Astrocyte (in vitro differentiated cells and primary cell): ENCODE data around the gene ARHGAP44. TPM values are rescaled to one million over a fixed set of nuclear protein-coding genes. Genes with fewer than 3 reads are reported as not detected.

Experiments
- DNase-seq: peaks from one replicate; pipeline ENCODE4 v3.0.0-alpha.2; 2010; ENCODE audit warnings: low read depth
- FAIRE-seq: peaks from 2 replicates; lab custom pipeline; 2011; peaks lifted over from hg19 to GRCh38; lab: Jason Lieb, UNC
- H2AFZ ChIP-seq: 2 replicates; pipeline ENCODE4 v1.6.0; 2012; ENCODE audit warnings: low read depth, low read length, inconsistent platforms
- H3K27ac ChIP-seq: 2 replicates; pipeline ENCODE4 v1.5.1; 2011; ENCODE audit warnings: low read depth, low read length, inconsistent platforms
- H3K27me3 ChIP-seq: 2 replicates; pipeline ENCODE4 v1.6.0; 2011; ENCODE audit warnings: low read length, inconsistent platforms; ENCODE audit not compliant: insufficient read depth
- H3K36me3 ChIP-seq: 2 replicates; pipeline ENCODE4 v1.5.1; 2011; ENCODE audit warnings: low read length, inconsistent platforms; ENCODE audit not compliant: insufficient read depth
- H3K4me1 ChIP-seq: 2 replicates; pipeline ENCODE4 v1.5.1; 2011; ENCODE audit warnings: low read length, inconsistent platforms; ENCODE audit not compliant: insufficient read depth
- H3K4me2 ChIP-seq: 2 replicates; pipeline ENCODE4 v1.6.0; 2012; ENCODE audit warnings: low read length, inconsistent platforms
- H3K4me3 ChIP-seq: 2 replicates; pipeline ENCODE4 v1.5.1; 2011; ENCODE audit warnings: low read depth, mild to moderate bottlenecking, low read length, inconsistent platforms; ENCODE audit not compliant: insufficient read depth
- H3K79me2 ChIP-seq: 2 replicates; pipeline ENCODE4 v1.6.0; 2012; ENCODE audit warnings: mild to moderate bottlenecking, low read length, inconsistent platforms; ENCODE audit not compliant: insufficient read depth
- H3K9ac ChIP-seq: 2 replicates; pipeline ENCODE4 v1.6.0; 2012; ENCODE audit warnings: mild to moderate bottlenecking, low read length, inconsistent platforms
- H3K9me3 ChIP-seq: 2 replicates; pipeline ENCODE4 v1.5.1; 2012; ENCODE audit warnings: low read depth, mild to moderate bottlenecking, low read length, inconsistent platforms; ENCODE audit not compliant: insufficient read depth
- H4K20me1 ChIP-seq: 2 replicates; pipeline ENCODE4 v1.6.0; 2012; ENCODE audit warnings: low read length, inconsistent platforms; ENCODE audit not compliant: insufficient read depth
- H3K27ac Mint-ChIP-seq: one replicate; pipeline ENCODE4 v1.8.0; 2021; ENCODE audit warnings: mild to moderate bottlenecking, mixed read lengths; ENCODE audit not compliant: unreplicated experiment
- H3K27me3 Mint-ChIP-seq: one replicate; pipeline ENCODE4 v1.8.0; 2021; ENCODE audit warnings: low read depth, mixed read lengths; ENCODE audit not compliant: unreplicated experiment
- H3K36me3 Mint-ChIP-seq: one replicate; pipeline ENCODE4 v1.8.0; 2021; ENCODE audit warnings: low read depth, mixed read lengths; ENCODE audit not compliant: unreplicated experiment
- H3K4me1 Mint-ChIP-seq: one replicate; pipeline ENCODE4 v1.8.0; 2021; ENCODE audit warnings: low read depth, mixed read lengths; ENCODE audit not compliant: unreplicated experiment
- H3K4me3 Mint-ChIP-seq: one replicate; pipeline ENCODE4 v1.8.0; 2021; ENCODE audit warnings: mild to moderate bottlenecking, moderate library complexity, mixed read lengths; ENCODE audit not compliant: unreplicated experiment
- H3K9me3 Mint-ChIP-seq: one replicate; pipeline ENCODE4 v1.8.0; 2021; ENCODE audit warnings: mild to moderate bottlenecking, mixed read lengths; ENCODE audit not compliant: unreplicated experiment
- CTCF ChIP-seq: IDR thresholded peaks from 2 replicates; pipeline ENCODE4 v1.5.1; 2011; ENCODE audit warnings: low read depth, mild to moderate bottlenecking, inconsistent platforms, low read length, moderate library complexity; ENCODE audit not compliant: insufficient read depth
- EZH2 ChIP-seq: IDR thresholded peaks from 2 replicates; pipeline ENCODE4 v1.6.1; 2012; ENCODE audit warnings: mild to moderate bottlenecking, low read length, inconsistent platforms; ENCODE audit not compliant: insufficient read depth
- total RNA-seq: library from RNA; stranded (reverse); gene quantifications from 2 replicates; pipeline ENCODE4 v1.2.1, GENCODE V29; 2021

ARHGAP44 gene
- total RNA-seq, 1 donor from 2014 or later, result 3.0 TPM

- Mint-ChIP-seq H3K4me3 (no peak overlapping the region), H3K36me3 (no peaks in the 10 kb centered on the region), H3K27me3 (no peaks in the 10 kb centered on the region), H3K4me1 (no peaks in the 10 kb centered on the region), H3K9me3 (no peaks in the 10 kb centered on the region), H3K27ac (no peak overlapping the region)
- no peak for DNase-seq
- no peak for TF ChIP-seq EZH2
- TF ChIP-seq CTCF, result no peak
- no peaks in the 10 kb centered on the region for H3K79me2 ChIP-seq
- H3K4me2 ChIP-seq, result no peak overlapping the region
- H3K27ac ChIP-seq, result no peak overlapping the region
- H3K4me1 ChIP-seq, result no peaks in the 10 kb centered on the region
- no peaks in the 10 kb centered on the region for H3K9me3 ChIP-seq
- no peak overlapping the region for H2AFZ ChIP-seq
- H3K4me3 ChIP-seq, result no peak overlapping the region
- no peaks in the 10 kb centered on the region for H4K20me1 ChIP-seq
- no peaks in the 10 kb centered on the region for H3K36me3 ChIP-seq
- no peak for FAIRE-seq
- H3K27me3 ChIP-seq, result no peaks in the 10 kb centered on the region
- no peak overlapping the region for H3K9ac ChIP-seq
Measured at GRCh38 chr17:12918142-12918541, 128.8 kb downstream of the ARHGAP44 start.

- no peaks in the 10 kb centered on the region for H3K9me3 Mint-ChIP-seq
- H3K9ac ChIP-seq, result no peak overlapping the region
- H3K79me2 ChIP-seq, result no peaks in the 10 kb centered on the region
- H4K20me1 ChIP-seq, result no peaks in the 10 kb centered on the region
- no peak overlapping the region for H3K4me2 ChIP-seq
- no peak for DNase-seq
- H3K36me3 ChIP-seq, result no peaks in the 10 kb centered on the region
- TF ChIP-seq CTCF (no peak), EZH2 (no peak)
- no peaks in the 10 kb centered on the region for H3K27me3 ChIP-seq
- no peak overlapping the region for H3K27ac ChIP-seq
- no peak overlapping the region for H3K4me3 Mint-ChIP-seq
- no peaks in the 10 kb centered on the region for H3K4me1 Mint-ChIP-seq
- FAIRE-seq, result no peak
- H3K36me3 Mint-ChIP-seq, result no peaks in the 10 kb centered on the region
- H3K4me1 ChIP-seq, result no peaks in the 10 kb centered on the region
- H3K4me3 ChIP-seq, result no peak overlapping the region
- no peak overlapping the region for H2AFZ ChIP-seq
- no peak overlapping the region for H3K27ac Mint-ChIP-seq
- H3K27me3 Mint-ChIP-seq, result no peaks in the 10 kb centered on the region
- no peaks in the 10 kb centered on the region for H3K9me3 ChIP-seq
Measured at GRCh38 chr17:12922120-12922519, 132.8 kb downstream of the ARHGAP44 start.

GRCh38 chr17:12924614-12925013, 135.3 kb downstream of the ARHGAP44 start:
- H3K36me3 Mint-ChIP-seq, result no peaks in the 10 kb centered on the region
- FAIRE-seq, result no peak

More at GRCh38 chr17:12924614-12925013, 135.3 kb downstream of the ARHGAP44 start:
- H3K27me3 Mint-ChIP-seq, result no peaks in the 10 kb centered on the region
- no peaks in the 10 kb centered on the region for H3K36me3 ChIP-seq
- TF ChIP-seq EZH2 (no peak), CTCF (no peak)
- H3K9me3 Mint-ChIP-seq, result no peaks in the 10 kb centered on the region
- no peak overlapping the region for H3K27ac Mint-ChIP-seq
- H3K4me3 Mint-ChIP-seq, result no peak overlapping the region
- no peak overlapping the region for H3K9ac ChIP-seq
- H3K27me3 ChIP-seq, result no peaks in the 10 kb centered on the region
- no peaks in the 10 kb centered on the region for H3K4me1 Mint-ChIP-seq
- no peak overlapping the region for H3K4me3 ChIP-seq
- no peaks in the 10 kb centered on the region for H3K9me3 ChIP-seq
- no peaks in the 10 kb centered on the region for H3K79me2 ChIP-seq
- H3K4me1 ChIP-seq, result no peaks in the 10 kb centered on the region
- no peak overlapping the region for H2AFZ ChIP-seq
- H4K20me1 ChIP-seq, result no peaks in the 10 kb centered on the region
- no peak overlapping the region for H3K27ac ChIP-seq
- no peak for DNase-seq
- H3K4me2 ChIP-seq, result no peak overlapping the region
